GM12891 (cell line): Measurements from ENCODE around the gene CCRL2.
A peak's percentile ranks its signal among the peaks of the same experiment; 100 is the strongest.
"Not testable (repeated sequence)": the region's sequence is repeated elsewhere in the genome, so short reads cannot be mapped to it uniquely, and the experiment has no call there.

Source experiments
- DNase-seq: peaks from one replicate; pipeline ENCODE4 v3.0.0; 2011; ENCODE audit warnings: low spot score; ENCODE audit not compliant: insufficient read length
- FAIRE-seq: peaks from 2 replicates; lab custom pipeline; 2011; peaks lifted over from hg19 to GRCh38; lab: Jason Lieb, UNC
- PAX5 ChIP-seq: IDR thresholded peaks from 2 replicates; pipeline ENCODE4 v1.6.1; 2011; ENCODE audit warnings: low read length, moderate library complexity, mild to moderate bottlenecking; ENCODE audit not compliant: insufficient read depth, severe bottlenecking
- POLR2A ChIP-seq: IDR thresholded peaks from 2 replicates; pipeline ENCODE4 v1.6.1; 2011; ENCODE audit warnings: low read depth, low read length, control low read depth
- POLR2AphosphoS5 ChIP-seq: IDR thresholded peaks from 2 replicates; pipeline ENCODE4 v1.6.1; 2011; ENCODE audit warnings: low read depth, low read length, control low read depth
- POU2F2 ChIP-seq: IDR thresholded peaks from 2 replicates; pipeline ENCODE4 v1.6.1; 2011; ENCODE audit warnings: low read depth, mild to moderate bottlenecking, control low read depth, low read length, moderate library complexity
- SPI1 ChIP-seq: IDR thresholded peaks from 2 replicates; pipeline ENCODE4 v1.6.1; 2011; ENCODE audit warnings: low read depth, low read length, control low read depth
- TAF1 ChIP-seq: IDR thresholded peaks from 2 replicates; pipeline ENCODE4 v1.6.1; 2011; ENCODE audit warnings: low read depth, low read length, control low read depth

CCRL2 gene

GRCh38 chr3:46378426-46378942, 28.6 kb upstream of the CCRL2 start:
- TF ChIP-seq SPI1 = no peak
- peak; percentile 90 for FAIRE-seq
- DNase-seq = no peak

- peak; percentile 60 for FAIRE-seq
- TF ChIP-seq POU2F2 (no peak), POLR2AphosphoS5 (no peak), POLR2A (no peak), PAX5 (no peak), TAF1 (no peak)
These were observed 26.4 kb upstream of the CCRL2 start for GRCh38 chr3:46380471-46381221.

GRCh38 chr3:46381625-46382024, 25.4 kb upstream of the CCRL2 start:
- FAIRE-seq (no peak), DNase-seq (no peak)
- TF ChIP-seq POLR2A (no peak), POLR2AphosphoS5 (no peak), POU2F2 (no peak), SPI1 (no peak), TAF1 (no peak), PAX5 (no peak)

More at GRCh38 chr3:46380471-46381221, 26.4 kb upstream of the CCRL2 start:
- no peak for DNase-seq

DNA sequence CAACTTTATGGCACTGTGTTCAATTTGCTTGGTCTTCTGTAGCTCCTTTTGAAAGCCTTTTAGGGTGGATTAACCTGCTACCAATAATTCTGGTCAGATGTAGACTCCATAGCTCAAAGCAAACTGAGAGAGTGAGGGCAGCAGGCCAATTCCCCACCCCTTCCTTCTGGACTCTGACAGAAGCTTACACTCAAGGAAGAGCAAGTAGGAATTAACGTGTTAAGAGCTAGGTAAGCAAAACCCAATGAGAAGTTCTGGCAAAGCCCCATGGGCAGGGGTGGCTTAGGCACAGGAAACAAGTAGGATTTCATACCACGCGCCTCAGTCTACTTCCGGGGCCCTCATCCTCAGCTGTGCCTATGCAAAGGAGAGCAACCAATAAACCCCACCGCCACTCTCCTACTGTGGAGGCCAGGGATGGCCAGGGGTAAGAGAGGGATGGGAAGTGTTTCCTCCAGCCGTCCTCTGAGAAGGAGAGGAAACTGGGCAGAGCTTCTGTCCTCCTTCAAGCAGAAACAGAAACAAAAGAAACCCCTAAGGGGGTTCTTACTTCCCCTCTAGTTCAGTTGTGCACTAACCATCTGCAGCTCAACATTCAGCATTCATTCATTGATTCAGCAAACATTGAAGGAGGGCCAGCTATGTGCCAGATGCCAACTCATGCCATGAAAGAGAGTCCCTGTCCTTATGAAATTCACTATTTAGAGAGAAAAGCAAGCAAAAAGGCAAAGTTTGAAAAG, 23.7 kb upstream of the CCRL2 start:
- DNase-seq = no peak
- no peak for FAIRE-seq
- TF ChIP-seq SPI1 (peak; percentile 40; the same call in 1 of the 2 replicates), POU2F2 (no peak), POLR2AphosphoS5 (no peak), TAF1 (no peak), PAX5 (no peak)

- FAIRE-seq (peak; percentile 64), DNase-seq (no peak)
- TF ChIP-seq POLR2A = no peak
- TF ChIP-seq SPI1 = peak; percentile 55
These were observed 23.1 kb upstream of the CCRL2 start for GRCh38 chr3:46383951-46384330.

DNA sequence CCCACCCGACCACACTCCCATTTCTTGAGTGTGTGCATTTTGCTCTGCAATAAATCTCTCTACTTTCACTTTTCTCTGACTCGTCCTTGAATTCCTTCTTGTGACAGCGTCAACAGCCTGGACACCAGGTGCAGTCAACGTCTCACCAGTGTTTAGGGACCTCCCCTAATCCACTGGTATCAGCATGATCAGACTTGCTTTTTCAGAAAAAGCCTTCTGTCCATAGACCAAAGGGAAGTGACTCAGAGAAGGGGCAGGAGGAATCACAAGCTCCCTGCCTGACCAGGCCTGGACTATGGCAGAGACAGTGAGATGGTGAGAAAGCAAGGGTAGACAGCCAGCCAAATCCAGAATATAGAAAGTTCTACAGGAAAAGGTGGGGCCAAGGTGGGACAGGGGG, 20.9 kb upstream of the CCRL2 start:
- no peak for DNase-seq
- peak; percentile 59 for FAIRE-seq

DNA sequence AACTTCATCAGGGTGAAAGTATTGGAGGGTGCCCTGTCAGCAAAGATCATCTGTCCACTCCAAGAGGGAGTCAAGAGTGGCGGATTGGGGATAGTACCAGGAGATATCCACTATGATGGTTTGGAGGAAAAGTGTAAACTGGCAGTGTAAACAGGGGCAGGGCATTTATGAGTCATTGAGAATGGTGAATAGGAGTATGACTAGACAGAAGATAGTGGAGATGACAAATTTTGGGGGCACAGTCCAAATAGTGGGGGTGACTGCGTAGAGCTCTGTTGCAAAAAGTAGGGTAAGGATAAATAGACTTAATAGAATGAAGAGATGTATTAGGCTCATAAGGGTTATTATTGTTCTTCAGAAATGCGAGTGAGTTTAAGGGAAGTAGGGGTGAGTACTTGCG, 18.2 kb upstream of the CCRL2 start:
- FAIRE-seq = not testable (repeated sequence)

More for the DNA sequence above, 20.9 kb upstream of the CCRL2 start:
- TF ChIP-seq SPI1 (0 out of 2 replicates have a peak, but pooled peaks have one; percentile 40), TAF1 (no peak), POU2F2 (no peak)

DNA sequence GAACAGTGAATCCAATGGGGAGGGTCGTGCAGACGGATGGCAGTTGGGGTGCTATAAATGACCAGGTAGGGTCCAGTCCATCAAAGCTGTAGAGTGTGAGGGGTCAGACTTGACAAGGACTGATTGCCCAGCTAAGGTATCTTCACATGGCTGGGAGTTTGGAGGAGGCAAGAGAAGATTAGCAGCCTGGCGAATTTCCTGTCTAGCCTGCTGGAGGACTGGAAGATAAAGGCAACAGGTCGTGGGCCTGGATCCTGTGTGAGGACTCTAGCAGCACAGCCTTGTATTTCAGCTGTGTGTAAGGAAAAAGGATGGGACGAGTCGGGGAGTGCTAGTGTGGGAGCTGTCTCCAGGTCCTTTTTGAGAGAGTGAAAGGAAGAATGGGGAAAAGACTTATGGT, 17.8 kb upstream of the CCRL2 start:
- DNase-seq (no peak), FAIRE-seq (no peak)
- TF ChIP-seq POU2F2 = no peak
- no peak for TF ChIP-seq PAX5
- no peak for TF ChIP-seq TAF1
- TF ChIP-seq POLR2A = no peak
- no peak for TF ChIP-seq POLR2AphosphoS5
- no peak for TF ChIP-seq SPI1

More for the DNA sequence above, 18.2 kb upstream of the CCRL2 start:
- not testable (repeated sequence) for DNase-seq

DNA sequence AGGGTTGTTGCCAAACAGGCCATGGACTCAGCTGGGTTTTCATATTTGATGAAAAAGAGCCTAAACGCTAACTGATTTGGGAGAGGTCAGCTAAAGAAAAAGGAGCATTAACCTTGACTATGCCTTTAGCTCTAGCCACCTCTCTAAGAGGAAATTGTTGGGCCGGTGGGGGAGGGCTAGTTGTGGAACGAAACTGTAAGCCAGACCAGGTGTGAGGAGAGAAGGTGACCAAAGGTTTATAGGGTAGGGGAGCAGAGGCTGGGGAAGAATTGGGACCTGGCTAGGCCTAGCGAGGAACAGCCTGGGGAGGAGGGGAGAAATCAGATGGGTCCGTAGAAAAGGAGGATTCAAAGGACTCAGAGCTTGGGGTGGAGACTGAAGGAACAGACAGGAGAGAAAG, 15.5 kb upstream of the CCRL2 start:
- not testable (repeated sequence) for FAIRE-seq, DNase-seq

GRCh38 chr3:46393011-46393410, 14.0 kb upstream of the CCRL2 start:
- FAIRE-seq (no peak), DNase-seq (no peak)
- TF ChIP-seq PAX5 = no peak
- TF ChIP-seq POU2F2 = no peak
- no peak for TF ChIP-seq POLR2A

- no peak for DNase-seq
- FAIRE-seq = peak; percentile 82
- TF ChIP-seq POLR2A = no peak
- no peak for TF ChIP-seq POLR2AphosphoS5
- no peak for TF ChIP-seq SPI1
These were observed 13.3 kb upstream of the CCRL2 start for GRCh38 chr3:46393554-46394434.
